A673 (cell line): ENCODE measurements around the gene ST6GALNAC2. TPM values are rescaled to one million over a fixed set of nuclear protein-coding genes. Genes with fewer than 3 reads are reported as not detected.

Source experiments
- BruUV-seq: library from RNA; stranded (reverse); fragments of 400-500 nt; replicated peaks from 2 replicates; lab custom pipeline; 2021; lab: Mats Ljungman, UMichigan
- CTCF ChIA-PET: fragments of 300-600 bp; sonication (Branson Sonifier 250); formaldehyde crosslinking; loops from one replicate; lab custom pipeline; 2022; ENCODE audit warnings: antibody characterized with exemption; lab: Charles Lee
- POLR2A ChIA-PET: fragments of 300-600 bp; sonication (Branson Sonifier 250); formaldehyde crosslinking; loops from one replicate; lab custom pipeline; 2022; ENCODE audit warnings: antibody characterized with exemption; ENCODE audit not compliant: low non-redundant PET; lab: Charles Lee
- DNase-seq: peaks from one replicate; pipeline ENCODE4 v3.0.0-alpha.2; 2015; ENCODE audit warnings: low spot score
- H3K27ac ChIP-seq: fragments of 200-600 bp; sonication (generic); 2 replicates; pipeline ENCODE4 v1.5.1; 2016; ENCODE audit warnings: mixed run types, low read depth, mild to moderate bottlenecking, mixed read lengths, antibody characterized with exemption, low read length; ENCODE audit not compliant: poor library complexity, severe bottlenecking
- H3K27me3 ChIP-seq: fragments of 200-600 bp; sonication (generic); replicated peaks from 2 replicates; pipeline ENCODE4 v1.6.1; 2017; ENCODE audit warnings: mixed run types, low read depth, mild to moderate bottlenecking, mixed read lengths, antibody characterized with exemption, low read length; ENCODE audit not compliant: insufficient read depth, poor library complexity
- H3K36me3 ChIP-seq: fragments of 200-600 bp; sonication (generic); 2 replicates; pipeline ENCODE4 v1.6.1; 2016; ENCODE audit warnings: mixed run types, mild to moderate bottlenecking, mixed read lengths, antibody characterized with exemption, low read length; ENCODE audit not compliant: insufficient read depth, poor library complexity, severe bottlenecking
- H3K4me1 ChIP-seq: fragments of 200-600 bp; sonication (generic); 2 replicates; pipeline ENCODE4 v1.6.1; 2017; ENCODE audit warnings: mixed run types, mild to moderate bottlenecking, mixed read lengths, antibody characterized with exemption, low read length; ENCODE audit not compliant: insufficient read depth, poor library complexity, severe bottlenecking
- H3K4me3 ChIP-seq: fragments of 200-600 bp; sonication (generic); 2 replicates; pipeline ENCODE4 v1.5.1; 2016; ENCODE audit warnings: low read depth, mixed run types, mild to moderate bottlenecking, mixed read lengths, low read length; ENCODE audit not compliant: poor library complexity, severe bottlenecking
- H3K9me3 ChIP-seq: fragments of 200-600 bp; sonication (generic); 2 replicates; pipeline ENCODE4 v1.6.1; 2016; ENCODE audit warnings: mixed run types, low read depth, mild to moderate bottlenecking, mixed read lengths, antibody characterized with exemption, low read length; ENCODE audit not compliant: poor library complexity, severe bottlenecking
- EZH2 ChIP-seq: fragments of 200-600 bp; sonication (generic); IDR thresholded peaks from 2 replicates; pipeline ENCODE4 v1.6.1; 2017; ENCODE audit warnings: borderline replicate concordance, low read depth, mild to moderate bottlenecking, mixed read lengths, antibody characterized with exemption, low read length; ENCODE audit not compliant: poor library complexity, severe bottlenecking
- intact Hi-C: fragments of 100-400 bp; cut with micrococcal nuclease; formaldehyde crosslinking; loops from one replicate; pipeline ENCODE4 v1.10.0; 2022; ENCODE audit not compliant: unreplicated experiment
- total RNA-seq: library from RNA; stranded (reverse); gene quantifications from 2 replicates; pipeline ENCODE4 v1.2.3, GENCODE V29; 2021
- TF ChIP-seq, protein P1 (sequence below): fragments of 300-800, 200-600 bp; sonication (generic); conservative IDR thresholded peaks from 2 replicates; pipeline ENCODE4 v1.5.1; 2017; ENCODE audit warnings: low read depth, mild to moderate bottlenecking, antibody characterized with exemption, low read length, moderate library complexity, mixed read lengths

ST6GALNAC2 gene
- total RNA-seq, 1 experiment from 2014 or later = not detected

DNA sequence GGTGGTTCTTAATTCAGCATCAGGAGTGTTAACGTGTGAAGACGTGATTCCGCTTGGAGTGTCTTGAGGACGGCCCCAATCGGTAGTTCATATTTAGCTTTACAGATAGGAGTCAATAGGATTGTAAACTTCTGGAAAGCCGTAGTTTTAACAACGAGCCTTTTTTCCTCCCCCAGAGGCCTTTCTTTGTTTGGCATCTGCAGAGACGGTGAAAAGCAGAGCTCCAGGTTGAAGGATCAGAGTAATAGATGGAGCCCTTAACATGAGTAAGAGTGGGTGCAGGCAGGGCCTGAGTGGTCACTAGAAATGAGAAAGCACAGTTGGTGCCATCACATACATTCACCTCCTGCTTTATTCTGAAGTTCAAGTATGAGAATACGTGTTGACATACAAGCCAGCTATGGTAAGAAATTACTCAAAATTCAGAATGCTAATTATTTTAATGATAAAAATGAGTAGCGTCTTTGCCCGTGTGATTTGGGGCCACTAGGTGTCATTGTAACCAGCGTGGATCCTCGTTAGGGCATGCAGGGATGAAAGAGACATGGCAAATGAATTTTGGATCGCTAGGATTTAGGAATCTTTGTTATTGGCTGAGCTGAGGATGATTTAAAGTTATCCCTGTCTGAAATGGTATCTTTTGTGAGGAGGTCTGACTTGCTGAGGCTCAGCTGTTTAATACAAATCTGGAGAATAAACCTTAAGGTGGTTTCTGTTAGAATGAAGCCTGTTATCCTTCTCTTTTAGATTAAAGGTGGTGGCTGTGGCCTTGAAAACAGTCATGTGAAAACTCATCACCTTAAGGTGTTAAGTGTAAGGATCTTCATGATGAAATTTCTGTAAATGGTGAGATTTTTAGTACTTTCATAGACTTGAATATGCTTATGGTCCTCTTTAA lies 27.2 kb downstream of the ST6GALNAC2 start:
- Histone ChIP-seq H3K4me1 (peaks cover 34% of the 10 kb centered on the region), H3K9me3 (no peaks in the 10 kb centered on the region), H3K36me3 (peaks cover 42% of the 10 kb centered on the region), H3K4me3 (peak overlapping the region; percentile 71), H3K27ac (peak overlapping the region; percentile 88), H3K27me3 (no peaks in the 10 kb centered on the region)
- peak; percentile 48 for DNase-seq
- TF ChIP-seq EZH2 = no peak
- TF ChIP-seq, protein P1, sequence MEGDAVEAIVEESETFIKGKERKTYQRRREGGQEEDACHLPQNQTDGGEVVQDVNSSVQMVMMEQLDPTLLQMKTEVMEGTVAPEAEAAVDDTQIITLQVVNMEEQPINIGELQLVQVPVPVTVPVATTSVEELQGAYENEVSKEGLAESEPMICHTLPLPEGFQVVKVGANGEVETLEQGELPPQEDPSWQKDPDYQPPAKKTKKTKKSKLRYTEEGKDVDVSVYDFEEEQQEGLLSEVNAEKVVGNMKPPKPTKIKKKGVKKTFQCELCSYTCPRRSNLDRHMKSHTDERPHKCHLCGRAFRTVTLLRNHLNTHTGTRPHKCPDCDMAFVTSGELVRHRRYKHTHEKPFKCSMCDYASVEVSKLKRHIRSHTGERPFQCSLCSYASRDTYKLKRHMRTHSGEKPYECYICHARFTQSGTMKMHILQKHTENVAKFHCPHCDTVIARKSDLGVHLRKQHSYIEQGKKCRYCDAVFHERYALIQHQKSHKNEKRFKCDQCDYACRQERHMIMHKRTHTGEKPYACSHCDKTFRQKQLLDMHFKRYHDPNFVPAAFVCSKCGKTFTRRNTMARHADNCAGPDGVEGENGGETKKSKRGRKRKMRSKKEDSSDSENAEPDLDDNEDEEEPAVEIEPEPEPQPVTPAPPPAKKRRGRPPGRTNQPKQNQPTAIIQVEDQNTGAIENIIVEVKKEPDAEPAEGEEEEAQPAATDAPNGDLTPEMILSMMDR = peak; percentile 61
- ChIA-PET CTCF (interaction anchor here (1.9 kb wide), 1 partner anchor 66 kb away, joined by 7 read pairs; no protein-coding TSS in a partner anchor), POLR2A (no interaction called here)
- BruUV-seq = no TSS peak
- intact Hi-C loops = loop anchor here (5.0 kb wide), 1 partner anchor 114 kb away; no protein-coding TSS in a partner anchor

DNA sequence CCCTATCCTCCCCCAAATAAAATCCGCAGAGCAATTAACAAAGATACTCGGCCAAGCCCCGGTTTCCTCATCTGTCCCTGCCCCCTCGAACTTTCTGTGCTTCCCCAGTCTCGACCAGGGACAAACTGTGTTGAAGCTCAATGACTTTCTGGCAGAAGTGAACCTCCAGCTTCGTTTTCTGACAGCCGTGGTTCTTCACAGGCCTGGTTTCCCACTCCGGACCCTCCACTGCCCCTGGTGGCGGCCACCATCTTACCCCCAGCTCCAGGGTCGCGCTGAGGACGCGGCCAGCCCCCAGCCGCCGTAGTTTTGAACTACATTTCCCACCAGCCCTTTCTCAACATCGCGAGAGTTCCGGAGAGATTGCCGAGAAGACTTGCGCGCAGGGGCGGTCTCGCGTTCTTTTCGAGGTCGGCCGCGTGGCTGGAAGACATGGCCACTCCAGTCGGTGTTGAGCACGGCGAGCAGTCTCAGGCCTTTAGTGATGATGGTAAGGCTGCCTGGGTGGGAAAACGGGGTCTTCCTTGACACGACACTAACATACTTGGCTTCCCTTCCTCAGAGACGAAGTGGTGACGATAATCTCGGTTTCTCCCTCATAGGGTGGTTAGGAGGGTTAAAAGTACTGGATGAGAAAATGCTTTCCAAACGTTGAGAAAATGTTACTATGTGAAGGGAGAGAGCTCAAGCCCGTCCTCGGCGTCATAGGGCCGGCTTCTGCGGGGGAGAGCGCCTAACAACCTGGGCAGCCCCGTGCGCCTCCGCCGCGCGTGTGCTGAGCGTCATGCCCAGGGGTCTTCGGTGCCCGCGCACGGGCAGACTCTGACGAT lies 28.1 kb downstream of the ST6GALNAC2 start:
- peaks cover 33% of the 10 kb centered on the region for H3K36me3 ChIP-seq
- DNase-seq = peak; percentile 98
- no peaks in the 10 kb centered on the region for H3K27me3 ChIP-seq
- H3K4me3 ChIP-seq = peak overlapping the region; percentile 71
- TF ChIP-seq EZH2 = no peak
- TF ChIP-seq, protein P1 = peak; percentile 72
- intact Hi-C loops = loop anchor here (5.0 kb wide), 1 partner anchor 115 kb away; no protein-coding TSS in a partner anchor
- H3K9me3 ChIP-seq = no peaks in the 10 kb centered on the region
- H3K4me1 ChIP-seq = peaks cover 32% of the 10 kb centered on the region
- TSS peak; percentile 78 for BruUV-seq
- peak overlapping the region; percentile 88 for H3K27ac ChIP-seq
- ChIA-PET CTCF (interaction anchor here (1.9 kb wide), 1 partner anchor 67 kb away, joined by 7 read pairs; no protein-coding TSS in a partner anchor), POLR2A (interaction anchor here (0.6 to 0.8 kb wide), 2 partner anchors 11 to 95 kb away, joined by 3 to 4 read pairs; no protein-coding TSS in a partner anchor)

DNA sequence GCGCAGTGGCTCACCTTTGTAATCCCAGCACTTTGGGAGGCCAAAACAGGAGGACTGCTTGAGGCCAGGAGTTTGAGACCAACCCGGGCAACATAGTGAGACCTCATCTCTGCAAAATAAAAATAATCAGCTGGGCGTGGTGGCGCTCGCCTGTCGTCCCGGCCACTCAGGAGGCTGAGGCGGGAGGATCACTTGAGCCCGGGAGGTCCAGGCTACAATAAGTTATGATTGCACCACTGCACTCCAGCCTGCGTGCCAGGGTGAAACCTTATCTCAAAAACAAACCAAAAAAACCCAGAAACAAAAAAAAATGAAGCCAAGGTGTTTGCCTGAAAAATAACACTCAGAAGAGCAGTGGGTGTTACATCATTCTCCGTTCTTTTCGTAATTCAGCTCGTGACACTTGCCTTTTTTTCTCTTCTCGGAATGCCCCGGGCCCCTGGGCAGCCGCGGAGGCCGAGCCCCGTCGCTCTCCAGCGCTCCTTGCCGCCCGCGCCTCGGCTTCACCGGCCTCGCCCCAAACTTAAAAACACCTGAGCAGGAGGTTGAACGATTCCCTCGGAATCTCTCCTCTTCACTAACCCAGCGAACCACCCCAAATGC lies 28.8 kb downstream of the ST6GALNAC2 start:
- intact Hi-C loops = loop anchor here (5.0 kb wide), 1 partner anchor 115 kb away; no protein-coding TSS in a partner anchor
- BruUV-seq = TSS peak; percentile 81

More for the DNA sequence above, 28.8 kb downstream of the ST6GALNAC2 start:
- Histone ChIP-seq H3K27ac (peak overlapping the region; percentile 88), H3K27me3 (no peaks in the 10 kb centered on the region), H3K36me3 (peaks cover 28% of the 10 kb centered on the region), H3K4me3 (peak overlapping the region; percentile 71), H3K9me3 (no peaks in the 10 kb centered on the region), H3K4me1 (peaks cover 27% of the 10 kb centered on the region)
- no peak for TF ChIP-seq EZH2
- TF ChIP-seq, protein P1 = no peak
- ChIA-PET CTCF (interaction anchor here (0.6 to 1.9 kb wide), 2 partner anchors 12 to 67 kb away, joined by 3 to 7 read pairs; no protein-coding TSS in a partner anchor), POLR2A (interaction anchor here (0.6 to 0.8 kb wide), 2 partner anchors 10 to 94 kb away, joined by 3 to 4 read pairs; no protein-coding TSS in a partner anchor)
- peak; percentile 34 for DNase-seq
